Stimulated activated memory B cell treated with anti-CD40 and anti-IgM and Interleukin-4, amounts not matched to agents 10 μg/mL and 1 μg/mL and 100 μg/mL, for 72 hours (primary cell): Measurements from ENCODE around the gene HDDC3.
"Not testable (repeated sequence)": the region's sequence is repeated elsewhere in the genome, so short reads cannot be mapped to it uniquely, and the experiment has no call there.

Experiments
- ATAC-seq: fragments of 150-1000 bp; cut with Tn5 transposase; 2 replicates; pipeline ENCODE4 v1.10.0; 2021
- H3K27ac Mint-ChIP-seq: one replicate; pipeline ENCODE4 v1.8.0; 2022; ENCODE audit warnings: mild to moderate bottlenecking, mixed read lengths
- H3K27me3 Mint-ChIP-seq: one replicate; pipeline ENCODE4 v1.8.0; 2022; ENCODE audit warnings: mixed read lengths
- H3K36me3 Mint-ChIP-seq: one replicate; pipeline ENCODE4 v1.8.0; 2022; ENCODE audit warnings: mixed read lengths
- H3K4me1 Mint-ChIP-seq: one replicate; pipeline ENCODE4 v1.8.0; 2022; ENCODE audit warnings: mixed read lengths
- H3K4me3 Mint-ChIP-seq: one replicate; pipeline ENCODE4 v1.8.0; 2022; ENCODE audit warnings: mild to moderate bottlenecking, moderate library complexity, mixed read lengths
- H3K9me3 Mint-ChIP-seq: one replicate; pipeline ENCODE4 v1.8.0; 2022; ENCODE audit warnings: mixed read lengths

HDDC3 gene

GRCh38 chr15:90926766-90927165 is 5.6 kb downstream of the HDDC3 start:
- not testable (repeated sequence) for ATAC-seq, H3K36me3 Mint-ChIP-seq, H3K9me3 Mint-ChIP-seq, H3K27ac Mint-ChIP-seq, H3K27me3 Mint-ChIP-seq, H3K4me3 Mint-ChIP-seq
- H3K4me1 Mint-ChIP-seq, result peaks cover 29% of the 10 kb centered on the region

- no peaks in the 10 kb centered on the region for H3K27me3 Mint-ChIP-seq
- H3K4me3 Mint-ChIP-seq, result no peak overlapping the region
- ATAC-seq, result peak; percentile 90
- no peaks in the 10 kb centered on the region for H3K9me3 Mint-ChIP-seq
- peaks cover 28% of the 10 kb centered on the region for H3K36me3 Mint-ChIP-seq
- peak overlapping the region; percentile 46 for H3K27ac Mint-ChIP-seq
- H3K4me1 Mint-ChIP-seq, result peaks cover 13% of the 10 kb centered on the region
These were observed 8.0 kb downstream of the HDDC3 start for GRCh38 chr15:90924375-90924774.

GRCh38 chr15:90922712-90923322 is 9.5 kb downstream of the HDDC3 start:
- Mint-ChIP-seq H3K36me3 (peaks cover 40% of the 10 kb centered on the region), H3K4me1 (peaks cover 13% of the 10 kb centered on the region)
- not testable (repeated sequence) for H3K4me3 Mint-ChIP-seq, H3K9me3 Mint-ChIP-seq, H3K27me3 Mint-ChIP-seq, H3K27ac Mint-ChIP-seq
- peak; percentile 63 for ATAC-seq

DNA sequence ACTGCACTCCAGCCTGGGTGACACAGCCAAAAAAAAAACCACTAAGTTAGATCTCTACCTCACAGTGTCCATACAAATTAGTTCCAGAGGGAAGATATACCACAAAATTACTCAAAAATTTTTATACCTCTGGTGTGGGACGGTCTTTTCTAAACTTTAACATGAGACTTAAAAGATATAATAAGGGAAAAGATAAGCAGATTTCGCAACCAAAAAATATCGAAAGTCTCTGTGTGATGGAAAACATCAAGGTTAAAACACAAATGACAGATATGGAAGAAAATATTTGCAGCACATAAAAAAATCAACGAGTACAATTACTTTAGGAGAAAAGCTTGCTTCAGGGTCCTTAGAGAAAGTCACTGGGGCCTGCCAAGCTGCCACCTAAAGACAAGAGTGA is 10.5 kb downstream of the HDDC3 start:
- peaks cover 13% of the 10 kb centered on the region for H3K4me1 Mint-ChIP-seq
- no peak overlapping the region for H3K27ac Mint-ChIP-seq
- H3K27me3 Mint-ChIP-seq, result no peaks in the 10 kb centered on the region
- H3K9me3 Mint-ChIP-seq, result no peaks in the 10 kb centered on the region
- no peak overlapping the region for H3K4me3 Mint-ChIP-seq
- ATAC-seq, result no peak
- peaks cover 49% of the 10 kb centered on the region for H3K36me3 Mint-ChIP-seq

- H3K9me3 Mint-ChIP-seq, result no peaks in the 10 kb centered on the region
- H3K4me1 Mint-ChIP-seq, result peaks cover 12% of the 10 kb centered on the region
- no peak for ATAC-seq
- peaks cover 76% of the 10 kb centered on the region for H3K36me3 Mint-ChIP-seq
- H3K4me3 Mint-ChIP-seq, result no peak overlapping the region
- no peak overlapping the region for H3K27ac Mint-ChIP-seq
- no peaks in the 10 kb centered on the region for H3K27me3 Mint-ChIP-seq
These were observed 13.5 kb downstream of the HDDC3 start for GRCh38 chr15:90918835-90919234.

DNA sequence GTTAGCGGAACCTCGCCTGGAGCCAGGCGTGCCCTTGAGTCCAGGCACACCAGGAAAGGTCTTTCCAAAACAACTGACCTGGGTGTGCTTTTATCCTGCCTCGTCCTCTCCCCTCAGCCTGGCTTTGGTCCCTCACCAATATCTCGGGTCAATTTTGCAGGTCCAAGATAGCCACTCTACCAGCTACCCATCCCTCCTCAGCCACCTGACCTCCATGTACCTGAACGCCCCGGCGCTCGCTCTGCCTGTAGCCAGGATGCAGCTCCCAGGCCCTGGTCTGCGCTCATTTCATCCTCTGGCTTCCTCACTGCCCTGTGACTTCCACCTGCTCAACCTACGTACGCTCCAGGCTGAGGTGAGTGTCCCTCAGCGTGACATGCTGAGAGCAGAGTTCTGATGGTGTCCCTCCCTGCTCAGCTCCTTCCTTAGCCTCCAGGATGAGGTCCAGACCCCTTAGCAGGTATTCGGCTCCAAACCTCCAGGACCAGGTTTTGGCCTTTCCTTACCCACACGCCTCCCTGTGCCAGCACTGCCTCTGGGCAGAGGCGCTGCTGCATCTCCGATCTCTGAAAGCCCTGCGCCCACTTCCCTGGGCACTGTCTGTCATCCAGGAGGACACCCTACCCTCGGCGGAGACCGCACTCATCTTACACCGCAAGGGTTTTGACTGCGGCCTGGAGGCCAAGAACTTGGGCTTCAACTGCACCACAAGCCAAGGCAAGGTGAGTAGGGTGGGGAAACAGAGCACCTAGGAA is 14.1 kb downstream of the HDDC3 start:
- Mint-ChIP-seq H3K27me3 (no peaks in the 10 kb centered on the region), H3K36me3 (peaks cover 82% of the 10 kb centered on the region), H3K4me1 (peaks cover 8% of the 10 kb centered on the region), H3K9me3 (no peaks in the 10 kb centered on the region), H3K4me3 (no peak overlapping the region), H3K27ac (no peak overlapping the region)
- ATAC-seq, result no peak

- no peak overlapping the region for H3K4me3 Mint-ChIP-seq
- H3K36me3 Mint-ChIP-seq, result peaks cover 89% of the 10 kb centered on the region
- no peaks in the 10 kb centered on the region for H3K9me3 Mint-ChIP-seq
- ATAC-seq, result no peak
- H3K4me1 Mint-ChIP-seq, result peaks cover 8% of the 10 kb centered on the region
- no peak overlapping the region for H3K27ac Mint-ChIP-seq
- no peaks in the 10 kb centered on the region for H3K27me3 Mint-ChIP-seq
These were observed 14.8 kb downstream of the HDDC3 start for GRCh38 chr15:90917569-90917968.

DNA sequence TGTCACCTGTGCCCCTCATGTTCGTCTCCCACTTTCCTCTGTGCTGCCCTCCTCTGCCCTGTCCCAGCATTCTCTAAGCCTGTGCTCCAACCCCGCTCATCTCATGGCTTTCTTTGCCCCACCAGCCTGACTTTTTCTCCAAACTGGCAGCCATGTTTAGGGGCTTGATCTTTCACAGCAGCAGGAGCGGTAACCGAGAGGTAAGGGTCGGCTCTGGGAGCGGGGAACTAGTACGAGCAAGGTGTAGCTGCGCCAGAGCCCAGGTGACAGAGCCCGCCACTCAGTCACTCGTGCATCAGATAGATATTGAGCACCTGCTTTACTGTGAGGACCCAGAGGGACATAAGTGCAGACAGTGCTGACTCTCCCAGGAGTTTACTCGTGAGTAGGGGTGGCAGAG is 15.9 kb downstream of the HDDC3 start:
- Mint-ChIP-seq H3K36me3 (peaks cover 90% of the 10 kb centered on the region), H3K27ac (no peak overlapping the region), H3K27me3 (no peaks in the 10 kb centered on the region), H3K4me1 (peaks cover 8% of the 10 kb centered on the region), H3K9me3 (no peaks in the 10 kb centered on the region), H3K4me3 (no peak overlapping the region)
- ATAC-seq, result no peak

DNA sequence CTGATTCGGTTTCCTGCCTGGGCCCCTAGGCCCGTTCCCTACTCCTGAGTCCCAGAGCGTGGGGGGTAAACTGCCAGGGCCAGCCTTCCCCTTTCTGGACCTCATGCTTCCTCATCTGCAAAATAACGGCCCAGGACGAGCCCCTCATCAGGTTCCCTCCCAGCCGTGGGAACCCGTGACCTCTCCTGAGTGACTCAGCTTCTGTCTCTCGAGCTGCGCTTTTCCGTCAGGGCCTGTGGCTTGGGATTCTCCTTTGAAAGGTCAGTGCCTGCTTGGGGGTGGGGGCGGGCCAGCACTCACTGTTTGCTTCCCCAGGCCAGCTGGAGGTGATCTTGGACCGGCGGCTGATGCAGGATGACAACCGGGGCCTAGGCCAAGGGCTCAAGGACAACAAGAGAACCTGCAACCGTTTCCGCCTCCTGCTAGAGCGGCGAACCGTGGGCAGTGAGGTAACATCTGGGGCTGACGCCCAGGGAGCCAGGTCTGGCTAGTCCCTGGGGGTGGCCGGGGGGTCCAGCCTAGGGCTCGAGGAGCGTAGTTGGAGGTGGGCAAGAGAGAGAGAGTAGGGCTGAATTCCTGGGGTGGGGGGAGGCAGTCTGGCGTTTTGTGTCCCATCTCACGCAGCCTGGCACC is 16.4 kb downstream of the HDDC3 start:
- H3K36me3 Mint-ChIP-seq, result peaks cover 89% of the 10 kb centered on the region
- H3K4me3 Mint-ChIP-seq, result no peak overlapping the region
- no peak for ATAC-seq
- H3K27me3 Mint-ChIP-seq, result no peaks in the 10 kb centered on the region
- peaks cover 8% of the 10 kb centered on the region for H3K4me1 Mint-ChIP-seq
- H3K9me3 Mint-ChIP-seq, result no peaks in the 10 kb centered on the region
- H3K27ac Mint-ChIP-seq, result no peak overlapping the region

- no peak for ATAC-seq
- Mint-ChIP-seq H3K9me3 (no peaks in the 10 kb centered on the region), H3K27ac (no peak overlapping the region), H3K4me1 (peaks cover 8% of the 10 kb centered on the region), H3K36me3 (peaks cover 89% of the 10 kb centered on the region), H3K4me3 (no peak overlapping the region), H3K27me3 (no peaks in the 10 kb centered on the region)
These were observed 17.0 kb downstream of the HDDC3 start for GRCh38 chr15:90915216-90915807.

- no peak for ATAC-seq
- no peak overlapping the region for H3K27ac Mint-ChIP-seq
- H3K9me3 Mint-ChIP-seq, result no peaks in the 10 kb centered on the region
- H3K27me3 Mint-ChIP-seq, result no peaks in the 10 kb centered on the region
- peaks cover 8% of the 10 kb centered on the region for H3K4me1 Mint-ChIP-seq
- H3K36me3 Mint-ChIP-seq, result peaks cover 89% of the 10 kb centered on the region
- no peak overlapping the region for H3K4me3 Mint-ChIP-seq
These were observed 17.9 kb downstream of the HDDC3 start for GRCh38 chr15:90914305-90915080.

GRCh38 chr15:90913398-90913944 is 18.9 kb downstream of the HDDC3 start:
- Mint-ChIP-seq H3K27me3 (no peaks in the 10 kb centered on the region), H3K36me3 (peaks cover 90% of the 10 kb centered on the region), H3K4me3 (no peak overlapping the region), H3K27ac (no peak overlapping the region), H3K9me3 (no peaks in the 10 kb centered on the region), H3K4me1 (peaks cover 8% of the 10 kb centered on the region)
- no peak for ATAC-seq

DNA sequence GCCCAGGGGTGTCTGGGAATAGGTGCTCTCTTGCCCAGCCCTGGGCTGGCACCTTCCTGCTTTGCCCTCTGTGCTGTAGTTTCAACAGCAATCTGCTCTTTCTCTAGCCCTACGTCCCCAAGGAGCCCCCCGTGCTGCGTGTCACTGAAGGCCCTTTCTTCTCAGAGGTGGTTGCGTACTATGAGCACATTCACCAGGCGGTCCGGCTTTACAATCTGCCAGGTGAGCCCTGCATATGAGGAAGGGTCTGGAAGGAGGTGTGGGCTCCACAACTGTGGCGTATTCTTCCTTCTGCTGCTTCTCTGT is 19.6 kb downstream of the HDDC3 start:
- Mint-ChIP-seq H3K36me3 (peaks cover 87% of the 10 kb centered on the region), H3K27ac (no peak overlapping the region), H3K4me3 (no peak overlapping the region), H3K9me3 (no peaks in the 10 kb centered on the region), H3K4me1 (peaks cover 8% of the 10 kb centered on the region), H3K27me3 (no peaks in the 10 kb centered on the region)
- no peak for ATAC-seq

DNA sequence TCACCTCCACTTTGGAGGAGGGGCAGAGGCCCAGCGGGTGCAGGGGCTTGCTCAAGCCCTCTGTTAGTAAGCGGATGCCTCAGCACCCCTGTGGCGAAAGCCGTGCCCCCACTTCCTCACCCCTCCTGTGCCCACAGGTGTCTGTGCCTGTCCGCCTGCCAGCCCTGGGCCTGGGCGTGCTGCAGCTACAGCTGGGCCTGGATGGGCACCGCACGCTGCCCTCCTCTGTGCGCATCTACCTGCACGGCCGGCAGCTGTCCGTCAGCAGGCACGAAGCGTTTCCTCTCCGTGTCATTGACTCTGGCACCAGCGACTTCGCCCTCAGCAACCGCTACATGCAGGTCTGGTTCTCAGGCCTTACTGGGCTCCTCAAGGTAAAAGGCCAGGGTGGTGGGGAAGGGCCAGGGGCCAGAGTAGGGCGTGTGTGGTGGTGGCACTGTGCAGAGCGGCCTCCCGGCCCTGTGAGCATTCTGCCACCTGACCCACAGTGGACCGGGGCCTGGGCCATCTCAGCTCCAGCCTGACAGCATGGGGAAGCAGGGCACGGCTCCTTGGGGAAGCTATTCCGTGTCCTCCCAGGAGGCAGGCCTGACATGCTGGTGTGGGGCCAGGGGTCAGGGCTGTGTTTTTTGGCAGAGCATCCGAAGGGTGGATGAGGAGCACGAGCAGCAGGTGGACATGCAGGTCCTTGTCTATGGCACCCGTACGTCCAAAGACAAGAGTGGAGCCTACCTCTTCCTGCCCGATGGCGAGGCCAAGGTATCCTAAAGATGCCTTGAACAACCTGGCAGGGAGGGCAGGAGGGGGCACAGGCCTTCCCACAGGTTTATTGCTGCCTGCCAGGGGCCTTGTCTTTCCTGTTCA is 20.2 kb downstream of the HDDC3 start:
- Mint-ChIP-seq H3K27me3 (no peaks in the 10 kb centered on the region), H3K4me1 (peaks cover 8% of the 10 kb centered on the region), H3K4me3 (no peak overlapping the region), H3K36me3 (peaks cover 87% of the 10 kb centered on the region), H3K9me3 (no peaks in the 10 kb centered on the region), H3K27ac (no peak overlapping the region)
- ATAC-seq, result no peak
